Measurements from ENCODE around the gene TMEM254. TPM values are rescaled to one million over a fixed set of nuclear protein-coding genes. Genes with fewer than 3 reads are reported as not detected.

Gene TMEM254
- total RNA-seq, 4 donors from 2014 or later: 8.0 to 18.8 (median 14.1) TPM

GRCh38 chr10:80068270-80068669 lies 10.2 kb upstream of the TMEM254 start:
- H3K27me3 ChIP-seq: no peaks in the 10 kb centered on the region
- 66 to 73% methylated on average over 2 of the region's 2 CpGs for WGBS, 2 donors

DNA sequence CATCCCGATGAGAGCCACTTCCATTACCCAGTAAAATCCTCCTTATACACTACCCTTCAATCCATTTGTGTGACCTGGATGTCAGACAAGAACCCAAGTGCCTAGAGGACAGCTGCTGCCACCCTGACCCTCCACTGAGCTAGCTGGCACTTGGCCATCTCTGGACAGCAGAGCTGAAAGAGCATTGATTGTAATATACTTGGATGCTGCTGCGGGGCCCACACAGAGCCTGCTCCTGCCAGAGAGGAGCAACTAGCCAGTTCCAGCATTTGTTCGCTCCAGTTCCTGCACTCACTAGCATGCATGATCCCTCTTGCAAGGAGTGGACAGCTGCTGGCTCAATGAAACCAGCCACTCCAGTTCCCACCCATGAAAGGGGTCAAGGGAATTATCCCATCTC lies 8.4 kb upstream of the TMEM254 start:
- no peaks in the 10 kb centered on the region for H3K27me3 ChIP-seq
- H3K4me3 ChIP-seq: no peak overlapping the region
- WGBS, 2 donors: 32 to 48% methylated on average over 3 of the region's 3 CpGs
- no peak for DNase-seq (ENCODE audit: low spot score in 2 of 2)
- TF ChIP-seq, protein P1, sequence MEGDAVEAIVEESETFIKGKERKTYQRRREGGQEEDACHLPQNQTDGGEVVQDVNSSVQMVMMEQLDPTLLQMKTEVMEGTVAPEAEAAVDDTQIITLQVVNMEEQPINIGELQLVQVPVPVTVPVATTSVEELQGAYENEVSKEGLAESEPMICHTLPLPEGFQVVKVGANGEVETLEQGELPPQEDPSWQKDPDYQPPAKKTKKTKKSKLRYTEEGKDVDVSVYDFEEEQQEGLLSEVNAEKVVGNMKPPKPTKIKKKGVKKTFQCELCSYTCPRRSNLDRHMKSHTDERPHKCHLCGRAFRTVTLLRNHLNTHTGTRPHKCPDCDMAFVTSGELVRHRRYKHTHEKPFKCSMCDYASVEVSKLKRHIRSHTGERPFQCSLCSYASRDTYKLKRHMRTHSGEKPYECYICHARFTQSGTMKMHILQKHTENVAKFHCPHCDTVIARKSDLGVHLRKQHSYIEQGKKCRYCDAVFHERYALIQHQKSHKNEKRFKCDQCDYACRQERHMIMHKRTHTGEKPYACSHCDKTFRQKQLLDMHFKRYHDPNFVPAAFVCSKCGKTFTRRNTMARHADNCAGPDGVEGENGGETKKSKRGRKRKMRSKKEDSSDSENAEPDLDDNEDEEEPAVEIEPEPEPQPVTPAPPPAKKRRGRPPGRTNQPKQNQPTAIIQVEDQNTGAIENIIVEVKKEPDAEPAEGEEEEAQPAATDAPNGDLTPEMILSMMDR (IDR thresholded peaks at IDR 0.05): no peak
- TF ChIP-seq POLR2A (IDR thresholded peaks at IDR 0.05) (no peak), EP300 (IDR thresholded peaks at IDR 0.05) (no peak)
- H3K4me1 ChIP-seq: peaks cover 0 to 15% (median 0%) of the 10 kb centered on the region in 4 donors
- no peaks in the 10 kb centered on the region for H3K9me3 ChIP-seq
- H3K27ac ChIP-seq: no peak overlapping the region
- H3K36me3 ChIP-seq: no peaks in the 10 kb centered on the region

More at GRCh38 chr10:80068270-80068669, 10.2 kb upstream of the TMEM254 start:
- no peak for DNase-seq (ENCODE audit: low spot score in 2 of 2)
- no peak overlapping the region for H3K4me3 ChIP-seq
- no peaks in the 10 kb centered on the region for H3K9me3 ChIP-seq
- no peak for TF ChIP-seq EP300 (IDR thresholded peaks at IDR 0.05)
- TF ChIP-seq POLR2A (IDR thresholded peaks at IDR 0.05): no peak
- TF ChIP-seq, protein P1 (IDR thresholded peaks at IDR 0.05): no peak
- H3K36me3 ChIP-seq: no peaks in the 10 kb centered on the region
- no peak overlapping the region for H3K27ac ChIP-seq
- H3K4me1 ChIP-seq: peaks cover 0 to 15% (median 0%) of the 10 kb centered on the region in 4 donors

DNA sequence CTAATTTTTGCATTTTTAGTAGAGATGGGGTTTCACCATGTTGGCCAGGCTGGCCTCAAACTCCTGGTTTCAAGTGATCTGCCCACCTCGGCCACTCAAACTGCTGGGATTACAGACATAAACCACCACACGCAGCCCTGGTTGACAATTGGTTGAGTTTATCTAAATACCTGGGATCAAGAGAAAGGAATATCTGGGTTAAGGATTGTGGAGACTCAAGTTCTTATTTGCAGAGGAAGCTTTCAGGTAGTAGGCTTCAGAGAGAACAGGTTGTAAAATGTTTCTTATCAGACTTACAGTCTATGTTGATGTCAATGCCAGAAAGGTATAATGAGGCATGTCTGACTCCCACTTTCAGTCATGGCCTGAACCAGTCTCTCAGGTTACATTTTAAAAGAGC lies 5.9 kb upstream of the TMEM254 start:
- H3K9me3 ChIP-seq: no peaks in the 10 kb centered on the region
- DNase-seq (ENCODE audit: low spot score in 2 of 2): no peak
- H3K27ac ChIP-seq: no peak overlapping the region
- WGBS, 2 donors: 93 to 97% methylated on average over 2 of the region's 2 CpGs
- TF ChIP-seq EP300 (IDR thresholded peaks at IDR 0.05) (no peak), POLR2A (IDR thresholded peaks at IDR 0.05) (no peak)
- TF ChIP-seq, protein P1 (IDR thresholded peaks at IDR 0.05): no peak
- no peak overlapping the region for H3K4me3 ChIP-seq
- H3K27me3 ChIP-seq: no peaks in the 10 kb centered on the region
- no peaks in the 10 kb centered on the region for H3K36me3 ChIP-seq
- H3K4me1 ChIP-seq: peaks cover 0 to 12% (median 0%) of the 10 kb centered on the region in 4 donors

- TF ChIP-seq EP300 (IDR thresholded peaks at IDR 0.05) (no peak), POLR2A (IDR thresholded peaks at IDR 0.05) (no peak)
- TF ChIP-seq, protein P1 (IDR thresholded peaks at IDR 0.05): no peak
- Histone ChIP-seq H3K9me3 (no peaks in the 10 kb centered on the region), H3K4me1 (peaks cover 0 to 16% (median 7%) of the 10 kb centered on the region in 4 donors), H3K36me3 (no peaks in the 10 kb centered on the region), H3K4me3 (no peak overlapping the region), H3K27ac (no peak overlapping the region), H3K27me3 (no peaks in the 10 kb centered on the region)
- 92 to 95% methylated on average over 1 of the region's 1 CpG for WGBS, 2 donors
- DNase-seq (ENCODE audit: low spot score in 2 of 2): no peak
These were observed 2.7 kb upstream of the TMEM254 start for GRCh38 chr10:80075781-80076180.

GRCh38 chr10:80077869-80078447 lies 507 bp upstream of the TMEM254 start:
- 42 to 43% methylated on average over 14 of the region's 14 CpGs for WGBS, 2 donors

More at GRCh38 chr10:80077869-80078447, 507 bp upstream of the TMEM254 start:
- TF ChIP-seq EP300 (IDR thresholded peaks at IDR 0.05) (no peak), POLR2A (IDR thresholded peaks at IDR 0.05) (no peak)
- TF ChIP-seq, protein P1 (IDR thresholded peaks at IDR 0.05): no peak
- Histone ChIP-seq H3K27ac (peak overlapping the region; percentile 88 to 97 (median 97)), H3K4me1 (peaks cover 0 to 16% (median 7%) of the 10 kb centered on the region in 4 donors), H3K9me3 (no peaks in the 10 kb centered on the region), H3K27me3 (no peaks in the 10 kb centered on the region), H3K36me3 (peaks cover 0 to 9% (median 0%) of the 10 kb centered on the region in 3 donors), H3K4me3 (peak overlapping the region; percentile 61 to 88 (median 78))
- no peak for DNase-seq (ENCODE audit: low spot score in 2 of 2)
